GM10248 (cell line): ENCODE results near the gene UNC5B.

Experiments
- CTCF ChIA-PET: fragments of 300-600 bp; sonication (Branson Sonifier 250); formaldehyde crosslinking; extraction: SDS; loops from one replicate; lab custom pipeline; 2021; ENCODE audit warnings: antibody characterized with exemption; lab: Yijun Ruan, JAX
- POLR2A ChIA-PET: fragments of 350-650 bp; sonication (Branson Sonifier 250); formaldehyde crosslinking; extraction: SDS; loops from one replicate; lab custom pipeline; 2020; ENCODE audit warnings: antibody characterized with exemption; lab: Yijun Ruan, JAX
- DNase-seq: peaks from one replicate; pipeline ENCODE4 v3.0.0; 2012; ENCODE audit errors: extremely low spot score
- TF ChIP-seq, protein P1 (sequence below): IDR thresholded peaks from 2 replicates; pipeline ENCODE4 v1.5.1; 2012; ENCODE audit warnings: mild to moderate bottlenecking, low read depth; ENCODE audit errors: extremely low read depth, missing control alignments, control extremely low read depth

The UNC5B gene

GRCh38 chr10:71300555-71301370 is 88.4 kb downstream of the UNC5B start:
- no peak for DNase-seq
- TF ChIP-seq, protein P1, sequence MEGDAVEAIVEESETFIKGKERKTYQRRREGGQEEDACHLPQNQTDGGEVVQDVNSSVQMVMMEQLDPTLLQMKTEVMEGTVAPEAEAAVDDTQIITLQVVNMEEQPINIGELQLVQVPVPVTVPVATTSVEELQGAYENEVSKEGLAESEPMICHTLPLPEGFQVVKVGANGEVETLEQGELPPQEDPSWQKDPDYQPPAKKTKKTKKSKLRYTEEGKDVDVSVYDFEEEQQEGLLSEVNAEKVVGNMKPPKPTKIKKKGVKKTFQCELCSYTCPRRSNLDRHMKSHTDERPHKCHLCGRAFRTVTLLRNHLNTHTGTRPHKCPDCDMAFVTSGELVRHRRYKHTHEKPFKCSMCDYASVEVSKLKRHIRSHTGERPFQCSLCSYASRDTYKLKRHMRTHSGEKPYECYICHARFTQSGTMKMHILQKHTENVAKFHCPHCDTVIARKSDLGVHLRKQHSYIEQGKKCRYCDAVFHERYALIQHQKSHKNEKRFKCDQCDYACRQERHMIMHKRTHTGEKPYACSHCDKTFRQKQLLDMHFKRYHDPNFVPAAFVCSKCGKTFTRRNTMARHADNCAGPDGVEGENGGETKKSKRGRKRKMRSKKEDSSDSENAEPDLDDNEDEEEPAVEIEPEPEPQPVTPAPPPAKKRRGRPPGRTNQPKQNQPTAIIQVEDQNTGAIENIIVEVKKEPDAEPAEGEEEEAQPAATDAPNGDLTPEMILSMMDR = no peak
- POLR2A ChIA-PET = no interaction called here
- CTCF ChIA-PET = interaction anchor here (1.0 to 1.3 kb wide), 3 partner anchors 13 to 19 kb away, joined by 3 to 4 read pairs (median 3); no protein-coding TSS in a partner anchor

DNA sequence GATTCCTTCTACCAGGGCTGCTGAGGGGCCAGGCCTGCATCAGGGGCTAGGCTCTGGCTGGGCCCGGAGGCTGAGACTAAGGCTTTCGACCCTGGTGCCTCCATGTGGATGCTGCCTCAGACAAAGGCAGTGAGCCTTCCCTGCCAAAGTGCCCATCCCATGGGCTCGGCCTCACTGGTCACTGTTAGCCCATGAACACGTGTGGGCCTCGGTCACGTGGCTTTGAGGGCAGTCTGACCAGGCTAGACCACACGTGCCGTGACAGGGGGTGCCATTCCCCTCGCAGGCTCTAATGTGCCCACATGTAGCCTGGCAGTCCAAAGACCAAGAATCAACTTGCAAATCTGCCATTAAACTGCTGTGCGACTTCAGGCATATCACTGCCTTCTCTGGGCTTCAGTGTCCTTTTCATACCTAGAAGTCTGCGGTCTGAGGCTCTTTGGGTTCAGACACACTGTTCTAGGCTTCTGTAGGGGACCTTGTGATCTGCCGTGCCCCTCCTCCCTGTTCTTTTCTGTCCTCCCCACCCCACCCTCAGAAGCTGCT is 89.1 kb downstream of the UNC5B start:
- CTCF ChIA-PET = interaction anchor here (1.3 to 1.7 kb wide), 3 partner anchors 306 to 511 kb away, joined by 3 read pairs; no protein-coding TSS in a partner anchor
- POLR2A ChIA-PET = no interaction called here
- DNase-seq = no peak
- TF ChIP-seq, protein P1 = no peak

DNA sequence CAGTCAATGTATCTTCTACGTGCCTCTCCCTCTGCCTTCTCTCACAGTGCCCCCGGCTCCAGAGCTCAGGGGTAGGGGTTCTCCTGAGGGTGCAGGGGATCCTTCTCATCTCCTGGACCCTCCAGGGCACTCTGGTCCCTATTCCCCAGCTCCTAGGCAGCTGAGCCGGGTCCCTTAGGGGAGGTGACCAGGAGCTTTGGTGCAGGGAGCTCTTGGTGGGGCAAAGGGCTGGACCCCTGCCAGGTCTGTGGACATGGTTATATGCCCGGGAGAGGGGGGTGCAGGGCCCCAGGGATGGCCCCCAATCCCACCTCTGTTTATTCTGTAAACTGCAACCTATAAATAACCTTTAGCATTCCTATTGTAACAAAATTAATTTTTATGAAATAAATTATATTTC is 90.1 kb downstream of the UNC5B start:
- ChIA-PET POLR2A (no interaction called here), CTCF (interaction anchor here (0.9 to 3.1 kb wide), 7 partner anchors 10 to 594 kb away, joined by 3 to 20 read pairs (median 3); no protein-coding TSS in a partner anchor)
- no peak for DNase-seq
- TF ChIP-seq, protein P1 = no peak

- TF ChIP-seq, protein P1 = peak; percentile 39
- ChIA-PET CTCF (interaction anchor here (0.8 to 3.1 kb wide), 10 partner anchors 8 to 757 kb away, joined by 3 to 20 read pairs (median 3); no protein-coding TSS in a partner anchor), POLR2A (no interaction called here)
- peak; percentile 66 for DNase-seq
These were observed 90.7 kb downstream of the UNC5B start for GRCh38 chr10:71302874-71303568.

DNA sequence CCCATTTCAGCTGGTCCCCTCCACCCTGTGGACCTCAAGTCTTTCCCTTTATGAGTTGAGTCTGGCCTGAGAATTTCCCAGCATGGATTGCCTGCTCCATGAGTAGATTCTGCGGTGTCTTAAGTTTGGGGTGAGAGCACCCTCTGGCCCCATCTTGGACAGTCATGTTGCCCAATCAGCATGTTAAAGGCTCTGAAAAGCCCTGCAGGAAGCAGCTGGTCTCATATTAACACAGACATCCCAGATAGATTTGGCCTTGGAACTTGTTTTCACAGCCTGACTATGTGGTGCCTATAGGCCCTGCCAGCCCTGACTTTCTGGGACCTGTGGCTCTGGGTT is 91.2 kb downstream of the UNC5B start:
- no peak for DNase-seq
- CTCF ChIA-PET = interaction anchor here (0.8 to 3.1 kb wide), 7 partner anchors 9 to 756 kb away, joined by 3 to 20 read pairs (median 4); no protein-coding TSS in a partner anchor
- TF ChIP-seq, protein P1 = no peak
- POLR2A ChIA-PET = no interaction called here

DNA sequence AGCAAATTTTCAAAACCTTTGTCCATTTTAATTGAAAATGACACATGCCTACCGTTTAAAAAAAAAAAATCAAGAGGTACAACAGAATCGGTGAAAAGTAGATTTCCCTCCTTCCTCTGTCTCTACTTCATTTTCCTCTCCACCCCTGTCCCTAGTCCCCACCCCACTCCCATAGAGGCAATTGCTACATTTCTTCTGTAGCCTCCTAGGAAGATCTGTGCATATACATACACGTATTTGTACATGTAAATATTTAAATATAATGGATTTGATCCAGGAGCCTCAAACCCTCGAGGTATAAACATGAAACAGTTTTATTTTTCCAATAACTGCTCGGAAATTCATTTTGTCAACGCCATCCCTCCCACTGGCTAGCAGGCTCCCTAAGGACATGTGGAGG is 92.5 kb downstream of the UNC5B start:
- TF ChIP-seq, protein P1 = no peak
- POLR2A ChIA-PET = no interaction called here
- CTCF ChIA-PET = interaction anchor here (3.1 kb wide), 2 partner anchors 264 to 265 kb away, joined by 14 to 20 read pairs; no protein-coding TSS in a partner anchor
- DNase-seq = no peak
